ENCODE data around the gene SLC16A11. TPM values are rescaled to one million over a fixed set of nuclear protein-coding genes. Genes with fewer than 3 reads are reported as not detected.

Gene SLC16A11
- total and polyA plus RNA-seq, 9 of the 15 experiments (the other 6 are each of a cell fraction or from before 2014, with no cell fraction given): not detected

GRCh38 chr17:6994118-6994598 is 49.7 kb downstream of the SLC16A11 start (continued):
- TF ChIP-seq ZNF592 (IDR thresholded peaks at IDR 0.05) (peak; percentile 98), DPF2 (IDR thresholded peaks at IDR 0.05) (peak; percentile 65), ARNT (IDR thresholded peaks at IDR 0.05) (0 out of 4 replicates have a peak, but pooled peaks of 1 of the 2 experiments have one; percentile 6), NFRKB (IDR thresholded peaks at IDR 0.05; ENCODE audit: low read depth) (peak; percentile 81), RBFOX2 (IDR thresholded peaks at IDR 0.05; ENCODE audit: low read depth, low read length) (0 out of 2 replicates have a peak, but pooled peaks have one; percentile 29), MNT (conservative IDR thresholded peaks at IDR 0.05) (peak; percentile 42 to 56; a peak in 3 of 4 replicates), SMARCE1 (IDR thresholded peaks at IDR 0.05) (peak; percentile 22; the same call in 1 of the 2 replicates), ATF4 (CRISPR knock-in tag; IDR thresholded peaks at IDR 0.05) (0 out of 2 replicates have a peak, but pooled peaks have one; percentile 9), NRF1 (conservative IDR thresholded peaks at IDR 0.05 in 1 of 2, IDR thresholded peaks at IDR 0.05 in 1 of 2) (peak; percentile 45 to 52; a peak in 3 of 4 replicates), NFE2L1 (tag; IDR thresholded peaks at IDR 0.05; ENCODE audit: borderline replicate concordance, low read depth) (no peak), ZNF175 (CRISPR knock-in tag; IDR thresholded peaks at IDR 0.05; ENCODE audit: low read depth) (peak; percentile 14; the same call in 1 of the 2 replicates), L3MBTL2 (IDR thresholded peaks at IDR 0.05) (peak; percentile 91), ZNF76 (CRISPR knock-in tag; IDR thresholded peaks at IDR 0.05; ENCODE audit: borderline replicate concordance) (0 out of 2 replicates have a peak, but pooled peaks have one; percentile 69), POLR2A (conservative IDR thresholded peaks at IDR 0.05) (0 out of 2 replicates have a peak, but pooled peaks have one; percentile 36)
